COR-L47 (cell line): ENCODE results near the gene FBN1.
A peak's percentile ranks its signal among the peaks of the same experiment; 100 is the strongest.

Experiments used
- DNase-seq: peaks from one replicate; lab custom pipeline; 2025; lab: John Stamatoyannopoulos, UW

Gene FBN1

GRCh38 chr15:48396020-48396419, 249.5 kb downstream of the FBN1 start:
- no peak for DNase-seq

GRCh38 chr15:48395521-48396011, 249.9 kb downstream of the FBN1 start:
- no peak for DNase-seq

DNA sequence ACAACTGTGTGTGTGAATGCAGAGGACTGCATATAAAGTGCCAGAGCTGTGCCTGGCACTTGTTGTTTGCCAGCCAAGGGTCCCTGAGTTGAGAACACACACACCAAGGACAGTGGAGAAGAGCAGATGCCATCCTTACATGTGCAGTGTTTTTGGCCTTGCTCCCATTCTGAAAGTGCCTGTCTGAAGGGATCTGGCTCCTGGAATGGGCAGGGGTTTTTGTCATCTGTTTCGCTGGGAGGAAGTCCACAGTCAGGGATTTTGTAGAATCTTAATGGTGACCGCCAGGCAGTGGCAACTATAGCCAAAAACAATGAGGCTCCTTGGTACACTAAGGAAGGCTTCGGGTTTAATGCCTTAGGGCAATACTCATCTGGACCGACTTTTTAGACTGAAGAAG, 250.5 kb downstream of the FBN1 start:
- no peak for DNase-seq

DNA sequence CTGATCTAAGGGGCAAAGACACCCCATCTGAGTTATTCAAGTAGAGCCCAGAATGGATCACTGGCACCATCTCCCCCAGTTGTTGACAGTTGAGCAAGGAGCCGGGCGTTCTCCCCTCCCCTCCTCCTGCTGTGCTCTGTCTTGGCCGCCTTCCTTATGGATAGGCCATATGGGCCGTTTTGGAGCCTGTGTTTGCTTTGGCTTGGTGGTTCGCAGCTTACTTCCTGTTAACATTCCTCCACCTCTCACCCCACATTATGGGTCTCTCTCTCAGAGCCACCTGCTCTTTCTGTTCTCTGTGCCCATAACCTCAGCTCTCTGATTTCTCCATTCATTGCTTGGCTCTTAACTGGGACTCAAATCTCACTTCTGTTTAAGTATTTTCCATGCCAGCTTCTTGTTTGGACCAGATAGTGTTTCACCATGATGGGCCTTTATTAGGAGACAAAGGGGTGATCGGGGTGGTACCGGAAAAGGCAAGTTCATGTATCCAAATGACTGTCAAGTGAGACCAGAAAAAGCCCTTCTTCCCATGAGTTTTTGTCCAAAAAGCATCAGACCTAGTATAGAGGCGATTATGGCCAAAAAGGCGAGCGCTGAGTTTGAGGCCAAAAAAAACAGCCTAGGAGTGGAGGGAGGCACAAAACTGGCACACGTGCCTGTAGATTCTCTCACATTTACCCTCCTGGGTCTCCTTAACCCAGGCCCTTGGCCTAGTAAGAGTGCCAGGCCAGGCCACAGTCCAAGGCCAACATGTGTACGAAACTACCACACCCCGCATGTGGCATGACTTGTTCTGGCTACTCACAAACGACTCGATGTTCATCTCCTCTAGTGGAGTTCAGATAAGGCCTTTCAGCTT, 251.6 kb downstream of the FBN1 start:
- DNase-seq = peak; percentile 37

DNA sequence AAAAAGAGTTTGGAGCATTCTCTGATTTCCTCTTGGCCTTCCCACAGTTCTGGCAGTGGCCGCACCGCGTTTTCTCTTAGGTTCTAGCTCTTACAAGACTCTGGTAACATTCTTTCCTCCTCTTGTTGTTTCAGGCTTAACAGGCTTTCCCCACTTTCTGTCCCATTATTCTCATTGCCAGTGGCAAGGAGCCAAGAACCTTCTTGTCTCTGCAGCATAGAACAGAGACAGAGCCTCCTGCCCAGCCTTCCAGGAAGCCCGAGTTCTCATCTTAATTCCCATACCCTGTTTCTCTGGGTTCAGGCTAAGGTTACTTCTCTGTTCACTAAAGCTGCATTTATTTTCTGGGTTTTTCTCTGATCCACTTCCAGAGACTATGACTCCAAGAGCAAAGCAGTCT, 253.2 kb downstream of the FBN1 start:
- no peak for DNase-seq

DNA sequence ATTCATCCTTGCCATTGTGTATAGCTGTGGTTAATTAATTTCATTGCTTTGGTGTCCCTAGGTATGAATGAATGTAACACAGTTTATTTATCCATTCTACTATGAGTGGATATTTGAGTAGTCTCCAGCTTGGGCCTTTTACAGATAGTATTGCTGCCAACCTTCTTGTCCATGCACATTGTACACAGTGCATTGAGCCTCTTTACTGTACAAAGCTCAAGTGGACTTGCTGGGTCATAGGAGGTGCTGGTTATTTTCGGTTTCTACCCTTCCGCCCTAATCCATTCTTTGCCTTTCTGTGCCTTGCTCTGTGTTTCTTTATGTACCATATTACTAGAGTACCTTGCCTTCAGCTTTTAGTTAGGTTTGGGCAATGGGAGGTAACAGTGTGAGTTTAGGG, 253.6 kb downstream of the FBN1 start:
- no peak for DNase-seq

DNA sequence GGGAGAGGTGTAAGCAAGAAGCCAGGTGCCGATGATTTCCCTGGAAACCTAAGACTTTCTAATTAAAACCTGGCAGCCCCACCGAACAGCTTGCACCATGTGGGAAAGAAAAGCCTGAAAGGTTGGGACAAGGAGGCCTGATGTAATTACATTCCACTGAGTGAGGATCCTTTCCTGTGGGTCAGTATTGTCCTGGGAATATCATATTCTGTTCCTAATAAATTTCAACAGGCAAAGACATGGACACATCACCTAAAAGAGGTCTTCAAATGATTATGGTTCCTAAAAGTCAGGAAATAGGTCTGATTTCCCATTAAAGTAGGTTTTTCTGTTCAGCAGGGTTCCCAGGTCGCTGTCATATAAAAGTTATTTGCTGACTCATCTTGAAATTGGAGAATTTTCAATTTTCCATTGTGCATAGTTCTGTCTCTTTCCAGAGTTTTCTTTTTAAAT, 255.8 kb downstream of the FBN1 start:
- no peak for DNase-seq

DNA sequence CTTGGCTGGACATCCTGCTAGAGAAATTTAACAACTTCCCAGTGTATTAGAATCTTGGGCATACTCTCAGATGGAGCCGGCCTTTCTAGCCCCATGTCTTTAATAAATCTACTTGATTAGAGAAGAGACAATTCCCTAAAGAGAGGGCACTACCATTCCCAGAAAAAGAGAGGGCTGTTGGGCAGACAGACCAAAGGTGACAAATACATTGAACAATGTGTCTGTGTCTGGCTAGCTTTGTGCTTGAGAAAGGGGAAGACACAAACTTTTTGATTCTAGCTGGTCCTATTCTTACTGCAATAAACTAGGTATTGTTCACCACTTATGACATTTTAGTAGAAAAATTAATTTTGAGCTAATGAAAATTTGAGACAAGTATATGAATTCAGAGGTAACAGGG, 256.6 kb downstream of the FBN1 start:
- no peak for DNase-seq

GRCh38 chr15:48388016-48388851, 257.3 kb downstream of the FBN1 start:
- peak; percentile 25 for DNase-seq

DNA sequence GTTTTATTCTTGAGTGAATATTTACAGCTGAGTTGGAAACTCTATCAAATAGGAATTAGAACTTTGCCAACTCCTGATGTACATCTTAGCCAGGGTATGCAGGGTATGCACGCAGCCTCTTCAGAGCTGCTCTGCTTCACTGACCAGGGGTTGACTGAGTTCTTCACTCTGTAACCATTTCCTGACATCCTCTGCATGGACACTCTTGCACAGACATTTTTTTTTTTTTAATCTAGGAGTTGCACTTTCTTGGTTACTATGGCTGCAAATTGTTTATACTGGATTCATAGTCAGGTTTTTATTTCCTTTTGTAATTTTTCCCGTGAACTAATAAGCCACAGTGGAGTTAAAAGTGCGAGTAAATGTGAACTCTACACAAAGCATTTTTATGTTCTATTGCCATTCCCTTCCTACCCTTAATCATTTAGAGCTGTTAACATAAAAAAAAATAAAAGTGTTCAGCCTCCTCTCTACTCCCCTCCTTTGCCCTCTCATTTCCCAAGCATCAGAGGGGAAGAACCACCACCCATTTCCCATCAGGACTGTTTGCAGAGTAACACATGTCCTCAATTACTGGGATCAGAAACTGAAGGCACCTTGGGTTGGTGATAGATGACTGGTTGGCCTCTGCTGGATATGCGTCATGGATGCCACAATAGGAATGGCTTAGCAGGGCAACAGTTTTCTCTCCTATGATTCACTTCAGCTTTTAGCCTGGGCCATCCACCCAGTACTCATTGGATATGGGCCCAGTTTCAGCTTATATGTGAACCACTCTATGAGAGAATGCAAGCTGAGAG, 260.3 kb downstream of the FBN1 start:
- DNase-seq = no peak

- no peak for DNase-seq
Measured at GRCh38 chr15:48384616-48385015, 260.9 kb downstream of the FBN1 start.

DNA sequence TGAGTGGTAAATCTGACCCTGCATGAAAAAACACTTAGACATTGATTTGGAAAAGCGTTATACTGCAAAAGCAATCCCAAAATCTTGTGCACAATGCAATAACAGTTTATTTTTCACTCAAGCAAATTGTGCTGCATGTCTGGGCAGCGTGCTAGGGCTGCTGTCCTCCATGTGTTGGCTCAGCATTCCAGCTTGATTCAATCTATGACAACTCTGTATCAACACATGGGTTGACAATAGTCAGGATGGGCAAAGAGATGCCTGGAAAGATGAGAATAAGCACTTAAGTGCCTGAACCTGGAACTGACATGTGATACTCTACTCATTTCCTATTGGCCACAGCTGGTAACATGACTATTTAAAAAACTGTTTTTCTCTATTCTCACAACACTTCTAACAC, 262.5 kb downstream of the FBN1 start:
- no peak for DNase-seq

DNA sequence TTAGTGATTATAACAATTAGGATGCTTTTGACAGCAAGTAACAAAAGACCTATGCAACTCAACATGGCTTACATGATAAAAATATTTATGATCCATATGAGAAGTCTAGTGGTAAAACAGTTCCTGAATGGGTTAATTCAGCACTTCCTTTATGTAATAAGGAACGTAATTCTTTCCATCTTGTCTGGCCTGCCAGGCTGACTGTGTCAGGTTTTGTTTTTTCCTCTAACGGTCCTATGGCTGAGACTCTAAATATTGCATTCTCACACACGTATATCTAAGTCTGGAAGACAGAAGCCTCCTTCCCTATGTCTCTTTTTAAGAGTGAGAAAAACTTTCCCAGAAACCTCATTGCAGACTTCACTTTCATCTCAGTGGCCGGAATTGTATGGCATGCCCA, 263.6 kb downstream of the FBN1 start:
- no peak for DNase-seq

DNA sequence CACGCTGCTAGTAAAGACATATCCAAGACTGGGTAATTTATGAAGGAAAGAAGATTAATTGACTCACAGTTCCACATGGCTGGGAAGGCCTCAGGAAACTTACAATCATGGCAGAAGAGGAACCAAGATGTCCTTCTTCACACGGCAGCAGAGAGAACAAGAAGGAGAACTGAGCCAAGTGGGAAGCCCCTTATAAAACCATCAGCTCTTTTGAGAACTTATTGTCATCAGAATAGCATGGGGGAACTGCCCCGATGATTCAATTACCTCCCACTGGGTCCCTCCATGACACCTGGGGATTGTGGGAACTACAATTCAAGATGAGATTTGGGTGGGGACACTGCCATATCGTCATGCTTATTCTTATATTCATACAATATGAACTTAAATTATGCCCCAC, 265.3 kb downstream of the FBN1 start:
- no peak for DNase-seq

DNA sequence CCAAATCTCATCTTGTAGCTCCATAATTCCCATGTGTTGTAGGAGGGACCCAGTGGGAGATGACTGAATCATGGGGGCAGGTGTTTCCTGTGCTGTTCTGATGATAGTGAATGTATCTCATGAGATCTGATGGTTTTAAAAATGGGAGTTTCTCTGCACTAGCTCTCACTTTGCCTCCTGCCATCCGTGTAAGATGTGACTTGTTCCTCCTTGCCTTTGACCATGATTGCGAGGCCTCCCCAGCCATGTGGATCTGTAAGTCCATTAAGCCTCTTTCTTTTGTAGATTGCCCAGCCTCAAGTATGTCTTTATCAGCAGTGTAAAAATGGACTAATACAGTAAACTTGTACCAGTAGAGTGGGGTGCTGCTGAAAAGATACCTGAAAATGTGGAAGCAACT, 269.7 kb downstream of the FBN1 start:
- no peak for DNase-seq

- DNase-seq = no peak
Measured at GRCh38 chr15:48374472-48374871, 271.0 kb downstream of the FBN1 start.

DNA sequence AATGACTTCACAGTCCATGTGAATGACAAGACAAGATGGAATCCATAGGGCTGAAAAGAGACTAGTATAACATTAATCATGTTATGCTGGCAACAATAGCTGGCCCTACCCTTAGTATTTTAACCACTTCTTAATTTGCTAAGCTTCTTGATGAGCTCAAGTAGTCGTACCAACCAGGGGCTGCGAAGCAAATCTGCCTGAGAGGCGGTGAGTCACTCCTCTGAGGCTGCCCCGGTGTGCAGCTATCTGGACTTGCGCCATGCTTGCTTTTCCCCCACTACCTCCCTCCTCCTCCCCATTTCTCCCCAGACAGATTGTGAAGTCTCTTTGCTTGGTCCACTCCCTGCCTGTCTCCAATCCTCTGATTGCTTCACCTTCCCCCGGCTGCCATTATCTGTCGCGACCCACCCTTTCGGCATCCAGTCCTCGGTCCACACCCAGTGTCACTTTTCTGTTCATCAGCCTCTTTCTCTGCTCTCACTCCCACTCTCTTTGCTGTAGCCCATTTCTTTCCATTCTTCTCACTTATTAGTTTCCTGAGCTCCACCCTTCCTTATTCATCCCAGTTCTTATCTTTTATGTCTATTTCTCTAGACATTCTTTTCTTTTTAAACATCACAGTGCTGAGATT, 271.6 kb downstream of the FBN1 start:
- DNase-seq = no peak

DNA sequence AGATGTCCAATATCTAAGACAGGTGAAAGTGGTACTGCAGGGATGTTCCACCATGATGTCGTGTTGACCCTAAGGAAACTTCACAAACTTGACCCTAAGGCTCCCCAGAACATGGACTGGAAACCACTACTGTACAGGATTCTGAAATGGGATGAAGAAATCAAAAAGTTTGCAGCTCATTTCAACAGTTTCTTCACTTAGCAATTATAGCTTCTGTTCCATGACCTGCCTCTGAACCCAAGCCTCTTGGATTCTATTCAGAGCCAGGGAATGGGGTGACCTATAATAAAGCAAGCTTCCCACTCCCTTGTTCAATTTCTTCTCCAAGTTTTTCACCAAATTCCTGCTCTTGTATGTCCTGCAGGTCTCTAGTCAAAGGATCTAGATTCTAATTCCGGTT, 273.5 kb downstream of the FBN1 start:
- no peak for DNase-seq

DNA sequence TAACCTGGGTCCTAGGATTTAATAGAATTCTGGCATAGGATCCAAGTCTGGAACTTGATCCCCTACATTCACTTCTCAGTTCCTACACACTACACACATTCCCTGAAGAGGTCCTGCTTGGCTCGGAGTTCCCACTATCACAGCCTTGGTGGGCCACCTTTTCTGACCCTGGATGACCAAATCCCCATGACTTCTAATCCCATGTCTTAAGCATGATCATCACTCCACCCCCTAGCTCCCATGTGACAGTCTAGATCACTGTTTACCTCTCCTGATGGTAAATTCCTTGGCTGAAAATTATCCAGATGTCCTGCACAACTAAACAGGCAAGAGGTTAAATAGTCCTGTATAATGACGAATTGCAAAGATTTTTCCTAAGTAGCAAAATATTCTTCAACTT, 274.0 kb downstream of the FBN1 start:
- no peak for DNase-seq

DNA sequence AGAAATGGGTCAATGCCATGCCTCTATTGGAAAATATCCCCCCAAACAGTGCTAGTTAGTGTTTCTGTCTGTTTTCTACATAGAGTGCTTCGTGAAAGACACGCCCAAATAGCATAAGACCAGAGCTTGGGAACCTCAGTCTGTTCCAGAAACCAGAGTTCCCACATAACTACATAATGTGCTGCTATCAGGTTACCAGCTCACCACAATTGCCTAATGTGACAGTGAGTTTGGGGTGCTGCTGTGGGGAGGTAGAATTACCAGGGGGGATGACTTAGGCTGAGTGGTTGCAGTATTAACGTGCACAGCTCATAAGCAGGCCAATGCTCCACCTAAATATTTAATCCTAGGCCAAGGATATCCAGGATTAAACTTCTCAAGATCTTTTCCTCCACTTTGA, 275.0 kb downstream of the FBN1 start:
- no peak for DNase-seq

- no peak for DNase-seq
Measured at GRCh38 chr15:48367483-48367882, 278.0 kb downstream of the FBN1 start.
